ENCODE measurements around the gene HEPHL1.

HEPHL1 gene

DNA sequence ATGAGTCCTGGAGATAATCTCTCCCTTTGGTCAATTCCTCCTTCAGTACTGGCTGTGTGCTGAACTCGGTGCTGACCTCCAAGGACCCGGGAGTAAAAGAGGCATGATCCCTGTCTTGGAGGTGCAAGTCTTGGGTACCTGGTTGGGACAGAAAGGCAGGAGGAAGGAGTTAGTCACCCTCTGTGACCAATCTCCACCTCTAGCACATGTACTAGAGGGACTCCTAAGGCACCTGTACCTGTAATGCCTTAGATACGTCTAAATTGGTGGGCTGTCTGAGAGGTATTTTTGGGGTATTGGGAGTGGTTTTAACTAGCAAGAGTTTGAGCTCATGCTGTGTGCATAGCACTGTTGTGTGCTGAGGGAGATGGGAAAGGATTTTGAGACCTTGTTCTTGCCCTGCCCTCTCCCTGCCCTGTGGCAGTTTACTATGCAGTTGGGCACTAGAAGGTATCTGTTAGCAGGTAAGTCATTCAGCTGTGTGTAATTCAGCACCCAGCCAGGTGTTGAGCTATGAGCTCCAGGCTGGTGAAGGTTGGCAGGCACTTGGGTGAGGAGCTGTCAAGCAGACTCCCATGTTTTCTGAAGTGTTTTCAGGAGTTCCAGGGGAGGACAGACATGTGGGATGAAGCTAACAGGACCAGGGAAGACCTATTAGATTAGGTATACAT is 110.0 kb downstream of the HEPHL1 start:
- DNase-seq (ENCODE audit: low read depth), result no peak

DNA sequence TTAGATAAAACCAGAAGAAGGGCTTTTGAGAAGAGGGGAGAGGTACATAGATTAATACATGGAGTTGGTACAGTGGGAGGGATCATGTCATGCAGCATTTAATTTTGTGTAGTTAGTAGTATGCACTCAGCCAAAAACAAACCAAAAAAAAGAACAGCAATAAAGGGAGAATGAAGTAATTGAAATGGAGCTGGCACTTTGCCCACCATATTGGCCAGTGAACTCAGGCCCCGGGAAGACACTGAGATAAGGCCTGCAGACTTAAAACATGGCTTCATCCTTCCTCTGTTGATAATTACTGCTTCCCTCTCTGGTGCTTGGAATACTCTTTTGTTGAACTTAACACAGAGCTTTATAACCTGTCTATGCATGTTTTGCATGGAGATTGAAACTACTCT is 110.6 kb downstream of the HEPHL1 start:
- no peak for DNase-seq (ENCODE audit: low read depth)

- DNase-seq (ENCODE audit: low read depth), result no peak
Measured at GRCh38 chr11:94132152-94132558, 111.0 kb downstream of the HEPHL1 start.

- no peak for DNase-seq (ENCODE audit: low read depth)
Measured at GRCh38 chr11:94132823-94133408, 111.8 kb downstream of the HEPHL1 start.

GRCh38 chr11:94133752-94134151 is 112.6 kb downstream of the HEPHL1 start:
- DNase-seq (ENCODE audit: low read depth), result no peak

DNA sequence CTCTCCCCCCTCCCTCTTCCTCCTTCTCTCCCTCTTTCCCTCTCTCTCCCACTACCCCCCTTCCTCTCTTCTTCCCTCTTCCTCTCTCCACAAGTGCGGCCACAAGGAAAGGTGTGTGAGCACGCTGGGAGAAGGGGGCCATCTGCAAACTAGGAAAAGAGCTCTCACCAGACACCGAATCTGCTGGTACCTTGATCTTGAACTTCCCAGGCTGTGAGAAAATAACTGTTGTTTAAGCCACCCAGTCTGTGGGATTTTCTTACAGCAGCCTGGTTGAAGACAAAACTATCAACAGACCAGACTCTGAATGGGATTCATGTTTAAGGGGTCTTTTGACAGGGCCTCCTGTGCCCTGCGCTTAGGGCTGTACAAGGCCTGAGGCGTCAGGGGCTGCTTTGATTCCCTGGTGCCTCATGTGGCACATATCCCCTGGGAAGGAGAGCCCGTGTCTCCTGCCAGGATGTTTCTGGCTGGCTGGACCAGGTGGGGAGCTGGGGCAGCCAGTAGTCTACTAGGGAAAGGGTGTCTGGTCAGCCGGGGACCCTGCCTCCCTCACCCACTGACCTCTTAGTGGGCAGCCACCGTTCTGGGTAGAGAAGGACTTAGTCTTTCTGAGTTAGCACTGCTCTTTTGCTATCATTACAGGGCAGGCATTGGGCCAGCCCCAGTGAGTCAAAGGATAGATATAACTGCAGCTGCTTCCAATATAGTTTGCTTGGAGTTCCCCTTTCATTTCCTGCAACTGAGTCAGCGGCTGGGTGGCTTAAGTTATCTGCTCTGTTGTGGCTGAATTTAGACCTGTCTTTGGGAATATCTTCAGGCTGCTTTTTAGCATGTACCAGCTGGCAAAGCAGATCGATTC is 113.7 kb downstream of the HEPHL1 start:
- no peak for DNase-seq (ENCODE audit: low read depth)

- no peak for DNase-seq (ENCODE audit: low read depth)
Measured at GRCh38 chr11:94139416-94139815, 118.3 kb downstream of the HEPHL1 start.

- DNase-seq (ENCODE audit: low read depth), result no peak
Measured at GRCh38 chr11:94140154-94140655, 119.1 kb downstream of the HEPHL1 start.

GRCh38 chr11:94141511-94142307 is 120.6 kb downstream of the HEPHL1 start:
- DNase-seq (ENCODE audit: low read depth), result no peak

DNA sequence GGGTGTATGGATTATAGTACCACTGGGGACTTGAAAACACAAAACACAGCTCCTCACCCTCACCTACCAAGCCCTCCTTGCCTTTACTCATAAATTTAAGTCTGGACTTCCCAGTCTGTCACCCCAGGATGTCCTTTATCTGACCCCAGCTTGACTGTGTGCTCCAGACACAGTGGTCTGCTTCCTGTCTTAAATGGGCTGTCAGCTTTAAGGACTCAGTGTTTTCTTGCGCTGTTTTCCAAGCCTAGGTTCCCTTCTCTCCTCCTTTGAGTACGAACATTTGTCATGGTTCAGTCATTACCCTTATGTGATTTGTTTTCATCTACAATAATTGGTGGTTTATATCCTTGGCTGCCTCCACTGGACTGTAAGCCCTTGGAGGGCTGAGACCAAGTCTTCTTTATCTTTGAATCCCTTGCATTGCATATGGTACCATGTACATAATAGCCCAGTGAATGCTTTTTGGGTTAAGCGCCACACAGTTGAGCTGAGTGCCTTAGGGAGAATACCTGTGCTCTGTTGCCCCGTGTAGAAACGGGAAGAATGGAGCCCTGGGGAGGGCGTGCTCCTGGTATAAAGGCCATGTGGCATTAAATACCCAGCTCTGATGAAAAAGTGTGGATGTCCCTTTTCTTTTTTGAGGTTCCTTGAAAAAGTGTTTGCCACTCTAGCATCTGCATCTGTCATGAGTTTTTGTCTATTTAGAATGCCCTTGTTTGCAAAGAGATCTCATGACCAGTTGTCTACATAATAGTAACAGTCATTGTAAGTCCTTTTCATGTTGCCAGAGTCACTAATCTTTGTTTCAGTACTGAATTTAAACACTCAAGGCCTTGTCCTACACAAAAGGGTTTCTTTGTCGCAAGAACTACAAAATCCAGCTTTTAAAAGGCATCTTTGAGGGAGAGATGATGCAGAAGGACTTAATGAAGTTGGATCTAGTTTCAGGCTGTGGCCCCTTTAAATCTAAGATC is 121.4 kb downstream of the HEPHL1 start:
- no peak for DNase-seq (ENCODE audit: low read depth)

- DNase-seq (ENCODE audit: low read depth), result no peak
Measured at GRCh38 chr11:94144216-94144615, 123.1 kb downstream of the HEPHL1 start.

DNA sequence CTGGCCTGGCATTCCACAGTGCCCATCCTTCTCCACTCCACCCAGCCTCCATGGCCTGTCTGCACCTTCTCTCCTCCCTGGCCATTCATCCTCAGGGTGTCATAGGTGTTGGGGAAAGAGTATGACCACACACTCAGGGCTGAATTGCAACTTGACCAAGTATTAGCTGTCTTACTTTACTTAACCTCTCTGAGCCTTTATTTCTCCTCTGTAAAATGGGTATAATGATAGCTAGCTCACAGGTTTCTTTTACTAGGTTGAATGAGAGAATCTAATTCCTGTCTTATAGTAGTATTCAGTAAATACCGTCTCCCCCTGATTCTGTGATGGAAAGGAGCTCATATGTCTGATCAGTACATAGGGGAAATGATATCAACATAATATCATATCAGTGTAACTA is 123.5 kb downstream of the HEPHL1 start:
- DNase-seq (ENCODE audit: low read depth), result no peak

GRCh38 chr11:94145431-94145830 is 124.3 kb downstream of the HEPHL1 start:
- DNase-seq (ENCODE audit: low read depth), result no peak

DNA sequence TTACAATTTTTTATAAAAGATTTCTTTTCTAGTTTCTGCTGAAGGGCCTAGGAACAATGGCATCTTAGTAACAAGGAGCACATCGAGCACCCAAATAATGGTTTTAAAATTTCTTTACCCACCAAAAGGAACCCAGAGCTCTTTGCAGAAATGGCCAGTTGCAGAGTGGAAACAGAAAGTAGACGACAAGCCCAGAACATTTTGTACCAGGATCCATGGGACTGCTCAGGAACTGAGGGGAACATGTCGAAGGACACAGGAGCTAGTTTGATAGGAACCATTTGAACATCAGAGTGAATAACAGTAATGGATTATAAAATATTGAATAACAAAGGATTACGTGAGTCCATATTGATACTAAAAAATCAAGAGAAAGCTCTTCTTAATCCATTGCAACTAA is 124.8 kb downstream of the HEPHL1 start:
- no peak for DNase-seq (ENCODE audit: low read depth)

DNA sequence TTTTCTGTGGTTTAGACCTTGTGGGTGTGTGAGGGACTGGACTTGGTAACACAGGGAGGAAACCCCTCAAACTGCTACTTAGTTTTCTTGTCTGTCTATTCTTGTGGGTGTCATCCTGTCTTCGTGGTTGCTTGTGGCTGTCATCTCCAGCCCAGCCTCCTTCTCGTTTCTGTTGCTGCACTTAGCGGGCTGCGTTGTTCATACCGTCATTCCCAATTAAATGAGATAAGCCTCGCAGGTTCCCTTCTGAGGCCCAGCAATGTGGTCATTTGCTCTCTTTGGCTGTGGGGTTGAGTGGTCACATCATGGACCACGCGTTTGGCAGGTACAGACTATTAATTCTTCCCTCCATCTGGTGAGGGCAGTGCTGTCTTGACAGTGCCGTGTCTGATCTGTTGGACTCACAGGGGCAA is 126.3 kb downstream of the HEPHL1 start:
- DNase-seq (ENCODE audit: low read depth), result no peak

DNA sequence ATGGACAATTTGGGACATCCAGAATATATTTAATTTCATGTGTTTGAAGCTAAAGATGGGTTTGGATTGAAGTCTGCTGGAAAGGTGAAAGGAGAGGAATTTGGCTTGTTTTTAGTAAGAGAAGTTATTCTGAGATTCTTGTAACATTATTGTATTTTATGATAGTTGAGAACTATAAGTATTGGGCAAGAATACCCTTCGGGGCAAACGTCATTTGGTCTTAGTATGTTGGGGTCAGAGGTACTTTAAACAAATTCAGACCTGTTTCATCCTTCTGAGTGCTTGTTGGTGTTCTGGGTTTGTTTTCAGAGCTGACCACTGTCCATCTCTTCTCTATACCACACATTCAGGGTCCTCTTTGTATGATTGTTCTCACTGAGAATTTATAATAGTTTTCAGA is 127.0 kb downstream of the HEPHL1 start:
- no peak for DNase-seq (ENCODE audit: low read depth)

DNA sequence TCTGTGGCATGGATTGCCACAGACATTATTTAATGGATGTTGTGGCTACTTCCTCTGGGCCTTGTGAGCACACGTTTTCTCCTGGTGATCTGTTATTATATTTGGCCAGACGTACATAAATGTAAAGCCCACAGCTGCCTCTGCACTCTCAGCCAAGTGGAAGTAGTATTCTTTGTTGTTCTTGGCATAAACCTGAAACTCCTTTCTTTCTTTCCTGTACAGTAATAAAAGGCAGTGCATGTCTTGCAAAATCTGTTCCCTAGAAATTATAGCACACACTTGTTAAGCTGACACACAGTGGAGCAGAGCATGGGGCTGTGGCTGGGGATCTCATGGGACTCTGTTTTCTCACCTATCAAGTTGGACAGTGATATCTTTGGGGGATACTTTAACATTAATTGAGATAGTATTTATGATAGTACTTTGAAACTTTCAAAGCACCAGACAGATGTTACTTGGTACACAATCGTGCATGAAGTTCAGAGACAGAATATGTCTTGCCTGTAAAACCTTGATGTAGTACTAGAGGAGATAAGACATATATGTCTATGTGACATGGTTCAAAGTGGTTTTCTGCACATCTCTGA is 128.4 kb downstream of the HEPHL1 start:
- no peak for DNase-seq (ENCODE audit: low read depth)

DNA sequence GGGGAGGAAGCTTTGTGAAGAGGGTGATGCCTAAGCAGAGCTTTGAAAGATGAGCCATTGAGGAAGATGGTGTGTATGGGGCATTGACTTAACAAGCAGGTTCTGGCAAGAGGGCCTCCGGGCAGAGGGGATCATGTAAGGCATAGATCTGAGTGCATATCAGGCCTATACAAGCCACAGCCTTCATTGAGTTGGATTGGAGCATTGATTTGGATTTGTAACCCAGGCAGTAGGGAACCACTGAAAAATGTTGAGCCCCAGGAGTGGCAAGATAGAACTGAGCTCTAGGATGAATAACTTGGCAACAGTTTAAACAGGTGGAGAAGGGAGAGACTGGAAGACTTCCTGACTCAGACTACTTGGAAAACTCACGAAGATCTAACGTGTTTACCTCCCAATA is 128.9 kb downstream of the HEPHL1 start:
- DNase-seq (ENCODE audit: low read depth), result no peak

DNA sequence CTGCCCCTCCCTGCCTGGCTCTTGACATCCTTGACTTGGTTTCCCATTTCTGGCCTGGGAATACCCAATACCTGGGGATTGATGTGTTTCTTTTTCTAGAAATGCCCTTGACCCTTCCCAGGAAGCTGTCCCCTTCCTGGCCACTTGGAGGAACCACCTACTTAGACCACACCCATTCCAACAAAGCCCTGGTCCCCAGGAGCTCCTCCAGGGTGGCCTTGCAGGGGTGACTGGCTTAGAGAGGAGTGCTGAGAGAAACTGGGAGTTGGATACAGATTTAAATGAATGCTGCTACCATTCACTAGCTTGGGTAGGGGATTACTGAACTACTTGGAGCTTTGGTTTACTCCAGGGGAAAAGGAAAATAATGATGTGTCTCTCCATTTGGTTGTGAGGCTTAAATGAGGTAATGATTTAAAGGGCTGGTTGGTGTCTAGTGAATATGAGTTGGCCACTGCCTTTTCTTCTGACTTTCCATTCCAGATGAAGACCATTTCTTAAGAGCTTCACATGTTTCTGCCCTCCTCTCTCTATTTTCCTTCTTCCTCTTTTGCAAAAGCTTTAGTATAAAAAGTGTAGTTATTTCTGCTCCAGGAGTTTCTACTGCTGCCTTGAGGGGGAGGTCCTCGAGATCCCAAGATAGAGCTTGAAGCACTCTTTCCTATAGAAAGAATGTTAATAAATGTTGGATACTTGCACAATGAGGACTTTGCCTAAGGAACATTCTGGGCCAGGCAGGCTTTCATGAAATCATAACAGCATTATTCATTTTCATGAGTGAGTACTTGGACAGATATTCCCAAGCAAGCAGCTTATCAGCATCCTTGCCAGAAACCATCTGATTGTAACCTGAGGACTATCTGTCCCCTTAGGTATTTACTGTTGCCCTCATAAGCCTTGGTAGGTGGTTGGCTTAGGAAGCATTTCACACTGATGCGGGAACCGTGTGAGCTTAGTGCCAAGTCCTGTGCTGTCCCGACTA is 129.8 kb downstream of the HEPHL1 start:
- no peak for DNase-seq (ENCODE audit: low read depth)

Data from stimulated activated CD8-positive, alpha-beta memory T cell treated with anti-CD3 and anti-CD28 coated beads, Interleukin-15, amount 100 ng/mL, for 24 hours (primary cell).